A549 (cell line): ENCODE measurements around the gene SPAG4. TPM values are rescaled to one million over a fixed set of nuclear protein-coding genes. Genes with fewer than 3 reads are reported as not detected.

Experiments used
- ATAC-seq, 2 experiments: fragments of 200-7000 bp in 1 of 2; fragments of >200 bp in 1 of 2; cut with Nextera tagmentation in 1 of 2; cut with Tn5 transposase in 1 of 2; 3 replicates each; pipeline versions ENCODE4 v1.8.0 to v1.9.1; 2018 to 2020; ENCODE audit warnings: mild to moderate bottlenecking in 1 of 2, moderate library complexity in 1 of 2
- CTCF ChIA-PET: fragments of 300-600 bp; sonication (Branson Sonifier 250); formaldehyde crosslinking; extraction: SDS; loops from one replicate; lab custom pipeline; 2021; ENCODE audit warnings: antibody characterized with exemption, inconsistent platforms; lab: Yijun Ruan, JAX
- POLR2A ChIA-PET: fragments of 350-600 bp; formaldehyde crosslinking; extraction: SDS; loops from one replicate; lab custom pipeline; 2021; ENCODE audit warnings: antibody characterized with exemption, inconsistent platforms; lab: Yijun Ruan, JAX
- DNase-seq, 2 experiments: peaks; one replicate each; pipeline versions ENCODE4 v3.0.0 to v3.0.0-alpha.2; 2011 to 2016; ENCODE audit warnings: low read depth in 1 of 2, low spot score in 1 of 2
- FAIRE-seq: peaks from 2 replicates; lab custom pipeline; 2011; peaks lifted over from hg19 to GRCh38; lab: Jason Lieb, UNC
- H3K27ac ChIP-seq, 2 experiments: fragments of >200 bp; sonication (Bioruptor Twin); formaldehyde crosslinking; 3 replicates each; pipeline ENCODE4 v1.5.1; 2016 to 2017
- H3K4me1 ChIP-seq: fragments of >200 bp; sonication (Bioruptor Twin); formaldehyde crosslinking; 3 replicates; pipeline ENCODE4 v1.6.1; 2016
- H3K4me2 ChIP-seq: fragments of >200 bp; sonication (Bioruptor Twin); formaldehyde crosslinking; 3 replicates; pipeline ENCODE4 v1.6.1; 2016
- H3K4me3 ChIP-seq: fragments of >200 bp; sonication (Bioruptor Twin); formaldehyde crosslinking; 3 replicates; pipeline ENCODE4 v1.5.1; 2016
- H3K9me3 ChIP-seq: fragments of >200 bp; sonication (Bioruptor Twin); formaldehyde crosslinking; 3 replicates; pipeline ENCODE4 v1.6.1; 2016
- ATOH8 ChIP-seq: fragments of 250-450 bp; sonication (Bioruptor Pico); IDR thresholded peaks from 2 replicates; pipeline ENCODE4 v1.5.0; 2020; ENCODE audit warnings: low read depth, mild to moderate bottlenecking, moderate library complexity
- BCL3 ChIP-seq: fragments of >200 bp; sonication (Bioruptor Twin); formaldehyde crosslinking; IDR thresholded peaks from 3 replicates; pipeline ENCODE4 v1.6.1; 2016
- CBX2 ChIP-seq: fragments of 200-600 bp; sonication (generic); IDR thresholded peaks from 2 replicates; pipeline ENCODE4 v1.6.1; 2016; ENCODE audit warnings: low read depth, mild to moderate bottlenecking, borderline replicate concordance
- CBX8 ChIP-seq: fragments of 200-600 bp; sonication (generic); IDR thresholded peaks from 2 replicates; pipeline ENCODE4 v1.6.1; 2016
- CHD4 ChIP-seq: fragments of 200-600 bp; sonication (generic); IDR thresholded peaks from 2 replicates; pipeline ENCODE4 v1.6.1; 2016; ENCODE audit warnings: antibody characterized with exemption, mild to moderate bottlenecking, borderline replicate concordance
- CTCF ChIP-seq: fragments of >200 bp; sonication (Bioruptor Twin); formaldehyde crosslinking; IDR thresholded peaks from 3 replicates; pipeline ENCODE4 v1.5.1; 2016
- EHMT2 ChIP-seq: fragments of 200-600 bp; sonication (generic); IDR thresholded peaks from 2 replicates; pipeline ENCODE4 v1.6.1; 2016; ENCODE audit warnings: antibody characterized with exemption, low read depth, mild to moderate bottlenecking, moderate library complexity
- ESRRA ChIP-seq: fragments of 150-350 bp; IDR thresholded peaks from 2 replicates; pipeline ENCODE4 v1.6.1; 2014; ENCODE audit warnings: mild to moderate bottlenecking, low read length, borderline replicate concordance
- HES2 ChIP-seq: fragments of >200 bp; sonication (Bioruptor Twin); formaldehyde crosslinking; IDR thresholded peaks from 2 replicates; pipeline ENCODE4 v1.6.1; 2016
- JUNB ChIP-seq: fragments of >200 bp; sonication (Bioruptor Twin); formaldehyde crosslinking; IDR thresholded peaks from 2 replicates; pipeline ENCODE4 v1.6.1; 2016
- KDM1A ChIP-seq: fragments of 200-600 bp; sonication (generic); IDR thresholded peaks from 2 replicates; pipeline ENCODE4 v1.6.1; 2016; ENCODE audit warnings: low read depth, mild to moderate bottlenecking
- MAFK ChIP-seq: fragments of 450-650 bp; IDR thresholded peaks from 2 replicates; pipeline ENCODE4 v1.6.1; 2014; ENCODE audit not compliant: partially characterized antibody
- MAX ChIP-seq: IDR thresholded peaks from 2 replicates; pipeline ENCODE4 v1.6.1; 2012
- MAZ ChIP-seq: fragments of 150-350 bp; IDR thresholded peaks from 2 replicates; pipeline ENCODE4 v1.6.1; 2014; ENCODE audit warnings: antibody characterized with exemption, low read depth, low read length, borderline replicate concordance
- MYC ChIP-seq: IDR thresholded peaks from 2 replicates; pipeline ENCODE4 v1.6.1; 2012; ENCODE audit warnings: mild to moderate bottlenecking, inconsistent platforms, low read length, improper control_type of control experiment, borderline replicate concordance
- NPAS2 ChIP-seq: fragments of 250-450 bp; sonication (Bioruptor Pico); IDR thresholded peaks from 2 replicates; pipeline ENCODE4 v1.8.0; 2022; ENCODE audit warnings: mild to moderate bottlenecking, moderate library complexity, borderline replicate concordance
- NR3C1 ChIP-seq: fragments of >200 bp; sonication (Bioruptor Twin); formaldehyde crosslinking; IDR thresholded peaks from 3 replicates; pipeline ENCODE4 v1.6.1; 2017
- POLR2A ChIP-seq: IDR thresholded peaks from 2 replicates; pipeline ENCODE4 v1.6.1; 2012; ENCODE audit warnings: mild to moderate bottlenecking, low read length
- RAD21 ChIP-seq, 2 experiments: fragments of >200 bp in 1 of 2; sonication (Bioruptor Twin) in 1 of 2; formaldehyde crosslinking in 1 of 2; IDR thresholded peaks in 1 of 2; conservative IDR thresholded peaks in 1 of 2; 2 replicates in 1 of 2; 3 replicates in 1 of 2; pipeline ENCODE4 v1.6.1; 2012 to 2018; ENCODE audit warnings: inconsistent platforms in 1 of 2
- RFX5 ChIP-seq: fragments of 450-650 bp; IDR thresholded peaks from 2 replicates; pipeline ENCODE4 v1.7.1; 2014; ENCODE audit warnings: antibody characterized with exemption, mild to moderate bottlenecking, moderate library complexity
- SMC3 ChIP-seq: fragments of >200 bp; sonication (Bioruptor Twin); formaldehyde crosslinking; IDR thresholded peaks from 3 replicates; pipeline ENCODE4 v1.6.1; 2018; ENCODE audit warnings: inconsistent platforms
- USF2 ChIP-seq: fragments of 450-650 bp; IDR thresholded peaks from 2 replicates; pipeline ENCODE4 v1.6.1; 2014; ENCODE audit warnings: antibody characterized with exemption
- ZNF302 ChIP-seq: fragments of 250-450 bp; sonication (Bioruptor Pico); IDR thresholded peaks from 2 replicates; pipeline ENCODE4 v1.9.0; 2021; ENCODE audit warnings: inconsistent platforms, mild to moderate bottlenecking, moderate library complexity
- ZSCAN20 ChIP-seq: fragments of 250-450 bp; sonication (Bioruptor Pico); IDR thresholded peaks from 2 replicates; pipeline ENCODE4 v1.8.0; 2022; ENCODE audit warnings: mild to moderate bottlenecking, moderate library complexity
- WGBS: methylation state at CpG from one replicate; pipeline ENCODE4 v1.1.6; 2017; ENCODE audit errors: missing lambda C conversion rate; 5-methylcytosine and 5-hydroxymethylcytosine counted together
- polyA plus RNA-seq, 4 experiments: library from polyadenylated mRNA; depleted of rRNA in 3 of 4; stranded (reverse); fragments of >200 nt; fragmentation: RNase III in 1 of 4; extraction: RNeasy Plus Mini Kit Qiagen cat#74134 plus additional on column Dnase treatment in 1 of 4; gene quantifications; 2 replicates in 3 of 4; 3 replicates in 1 of 4; pipeline ENCODE4 v1.2.3, GENCODE V29; 2011 to 2017

Gene SPAG4
- polyA plus RNA-seq, 2 of the 4 experiments (the other 2 are of a cell fraction): 4.4 to 5.0 TPM

GRCh38 chr20:35575958-35576357 lies 39.7 kb upstream of the SPAG4 start:
- no peak for DNase-seq
- POLR2A ChIA-PET: no interaction called here
- no peak overlapping the region for H3K4me3 ChIP-seq
- no peak for FAIRE-seq
- H3K27ac ChIP-seq: no peak overlapping the region
- CTCF ChIA-PET: interaction anchor here (1.4 kb wide), 1 partner anchor 9 kb away, joined by 3 read pairs; no protein-coding TSS in a partner anchor
- TF ChIP-seq CHD4 (no peak), NPAS2 (CRISPR knock-in tag) (no peak), ZNF302 (no peak), EHMT2 (no peak), CBX2 (no peak), SMC3 (no peak), MAFK (no peak), ATOH8 (CRISPR knock-in tag) (no peak), POLR2A (no peak)
- no peak for ATAC-seq
- H3K9me3 ChIP-seq: peaks cover 18% of the 10 kb centered on the region; the same call in 2 of the 3 replicates
- H3K4me2 ChIP-seq: no peak overlapping the region
- 0 out of 3 replicates have a peak, but pooled peaks cover 4% of the 10 kb centered on the region for H3K4me1 ChIP-seq
- 41% methylated on average over 4 of the region's 4 CpGs for WGBS

GRCh38 chr20:35576816-35577215 lies 38.8 kb upstream of the SPAG4 start:
- ATAC-seq (no peak), DNase-seq (no peak), FAIRE-seq (no peak)
- Histone ChIP-seq H3K9me3 (peaks cover 21% of the 10 kb centered on the region; the same call in 2 of the 3 replicates), H3K4me3 (no peak overlapping the region), H3K4me1 (0 out of 3 replicates have a peak, but pooled peaks cover 4% of the 10 kb centered on the region), H3K4me2 (no peak overlapping the region), H3K27ac (no peak overlapping the region)
- WGBS: 46% methylated on average over 3 of the region's 3 CpGs
- no peak for TF ChIP-seq USF2
- TF ChIP-seq CTCF: no peak
- TF ChIP-seq CBX8: no peak
- no peak for TF ChIP-seq MAX
- no peak for TF ChIP-seq KDM1A
- TF ChIP-seq JUNB: no peak
- TF ChIP-seq MYC: no peak
- no peak for TF ChIP-seq ZSCAN20
- no peak for TF ChIP-seq ATOH8 (CRISPR knock-in tag)
- TF ChIP-seq RAD21 (conservative IDR thresholded peaks at IDR 0.05 in 1 of 2, IDR thresholded peaks at IDR 0.05 in 1 of 2): no peak
- no peak for TF ChIP-seq NPAS2 (CRISPR knock-in tag)
- no peak for TF ChIP-seq MAZ
- TF ChIP-seq HES2: no peak
- no peak for TF ChIP-seq NR3C1
- TF ChIP-seq BCL3: no peak
- TF ChIP-seq RFX5: no peak
- TF ChIP-seq ESRRA: no peak
- TF ChIP-seq MAFK: no peak
- POLR2A ChIA-PET: no interaction called here
- CTCF ChIA-PET: interaction anchor here (0.6 kb wide), 1 partner anchor 14 kb away, joined by 3 read pairs; no protein-coding TSS in a partner anchor
